HepG2 (cell line): Measurements from ENCODE around the gene SP6. TPM values are rescaled to one million over a fixed set of nuclear protein-coding genes. Genes with fewer than 3 reads are reported as not detected.

Experiments used
- CEBPG ChIP-seq: IDR thresholded peaks from 2 replicates; pipeline ENCODE4 v1.6.1; 2016
- HIC2 ChIP-seq: sonication (generic); formaldehyde crosslinking; IDR thresholded peaks from 2 replicates; pipeline ENCODE4 v1.9.0; 2022; ENCODE audit warnings: low read depth, missing genetic modification reagents
- HMGXB3 ChIP-seq: sonication (generic); formaldehyde crosslinking; IDR thresholded peaks from 2 replicates; pipeline ENCODE4 v1.4.0; 2020; ENCODE audit warnings: missing genetic modification reagents, borderline replicate concordance
- HMGXB4 ChIP-seq, 2 experiments: sonication (generic) in 1 of 2; formaldehyde crosslinking in 1 of 2; IDR thresholded peaks; 2 replicates each; pipeline versions ENCODE4 v1.4.0 to v1.6.1; 2018 to 2020; ENCODE audit warnings: missing genetic modification reagents in 2 of 2, borderline replicate concordance in 1 of 2, low read depth in 1 of 2, mild to moderate bottlenecking in 1 of 2, missing biosample characterization in 1 of 2
- HNF1B ChIP-seq: sonication (generic); formaldehyde crosslinking; IDR thresholded peaks from 2 replicates; pipeline ENCODE4 v1.5.1; 2020; ENCODE audit warnings: mild to moderate bottlenecking, moderate library complexity, missing genetic modification reagents
- PCBP1 ChIP-seq: fragments of 200-400 bp; formaldehyde crosslinking; IDR thresholded peaks from 2 replicates; pipeline ENCODE4 v1.6.1; 2017; ENCODE audit warnings: mild to moderate bottlenecking, low read depth, low read length, borderline replicate concordance
- PHF8 ChIP-seq: sonication (generic); formaldehyde crosslinking; IDR thresholded peaks from 2 replicates; pipeline ENCODE4 v1.5.0; 2020; ENCODE audit warnings: missing genetic modification reagents
- RXRA ChIP-seq: sonication (generic); formaldehyde crosslinking; IDR thresholded peaks from 2 replicates; pipeline ENCODE4 v1.5.1; 2020; ENCODE audit warnings: missing genetic modification reagents
- SATB2 ChIP-seq: sonication (generic); formaldehyde crosslinking; IDR thresholded peaks from 2 replicates; pipeline ENCODE4 v1.5.0; 2020; ENCODE audit warnings: missing genetic modification reagents
- SIN3A ChIP-seq: IDR thresholded peaks from 2 replicates; pipeline ENCODE4 v1.6.1; 2011; ENCODE audit warnings: low read depth, mild to moderate bottlenecking, control low read depth, low read length, borderline replicate concordance
- ZBTB46 ChIP-seq: sonication (generic); formaldehyde crosslinking; IDR thresholded peaks from 2 replicates; pipeline ENCODE4 v1.4.0; 2020; ENCODE audit warnings: mild to moderate bottlenecking, missing genetic modification reagents, borderline replicate concordance
- ZGPAT ChIP-seq: IDR thresholded peaks from 2 replicates; pipeline ENCODE4 v1.6.1; 2016; ENCODE audit warnings: mild to moderate bottlenecking
- ZNF253 ChIP-seq: sonication (generic); formaldehyde crosslinking; IDR thresholded peaks from 2 replicates; pipeline ENCODE4 v1.8.0; 2022; ENCODE audit warnings: mild to moderate bottlenecking, missing genetic modification reagents, borderline replicate concordance
- polyA plus RNA-seq, 8 experiments: library from polyadenylated mRNA; depleted of rRNA in 3 of 8; stranded (reverse) in 7 of 8; unstranded in 1 of 8; fragments of >200 nt; fragmentation: Illumina TruSeq in 4 of 8; extraction: Trizol in 4 of 8; gene quantifications; 2 replicates each; pipeline versions ENCODE4 v1.2.1 to v1.2.3, GENCODE V29; 2011 to 2016; ENCODE audit warnings: low read depth in 4 of 8, missing spikeins in 1 of 8, mixed read lengths in 1 of 8; ENCODE audit not compliant: insufficient read depth in 1 of 8
- total RNA-seq, 5 experiments: library from RNA; depleted of rRNA; stranded (reverse); fragments of >200 nt; fragmentation: Illumina TruSeq; extraction: Trizol; gene quantifications; 2 replicates each; pipeline ENCODE4 v1.2.3, GENCODE V29; 2016; ENCODE audit warnings: low read depth in 1 of 5

The SP6 gene
- total and polyA plus RNA-seq, 2 of the 13 experiments (the other 11 are each of a cell fraction or from before 2014, with no cell fraction given), result 0.07 TPM

GRCh38 chr17:47821424-47822391 is 29.3 kb downstream of the SP6 start, which contains the start of gene OSBPL7 (continued):
- TF ChIP-seq ZNF253 (CRISPR knock-in tag) (0 out of 2 replicates have a peak, but pooled peaks have one; percentile 36), HIC2 (CRISPR knock-in tag) (peak; percentile 70; the same call in 1 of the 2 replicates), HMGXB4 (CRISPR knock-in tag; IDR thresholded peaks at IDR 0.05; ENCODE audit: borderline replicate concordance in 1 of 2, low read depth in 1 of 2) (peak; percentile 86 to 91), PHF8 (peak; percentile 59), HMGXB3 (peak; percentile 44; the same call in 1 of the 2 replicates), HNF1B (CRISPR knock-in tag) (peak; percentile 79), CEBPG (CRISPR knock-in tag) (no peak), SIN3A (peak; percentile 93), SATB2 (CRISPR knock-in tag) (no peak), ZGPAT (CRISPR knock-in tag) (peak; percentile 71; the same call in 1 of the 2 replicates), RXRA (CRISPR knock-in tag) (peak; percentile 63), ZBTB46 (CRISPR knock-in tag) (no peak), PCBP1 (no peak)
